ENCODE data around the gene FRMD4B.

GRCh38 chr3:69189487-69189886 is 196.4 kb downstream of the FRMD4B start:
- TF ChIP-seq GATA2 (IDR thresholded peaks at IDR 0.05; ENCODE audit: low read depth, low read length), result no peak
- TF ChIP-seq GATA3 (IDR thresholded peaks at IDR 0.05; ENCODE audit: low read depth, low read length), result no peak
